Smooth muscle cell (in vitro differentiated cells): ENCODE measurements around the gene TMC7. TPM values are rescaled to one million over a fixed set of nuclear protein-coding genes. Genes with fewer than 3 reads are reported as not detected.

ENCODE experiments used
- DNase-seq: peaks from one replicate; lab custom pipeline; 2025; ENCODE audit not compliant: unreplicated experiment; lab: John Stamatoyannopoulos, UW
- H2AFZ ChIP-seq: fragments of 200-600 bp; sonication (generic); 2 replicates; pipeline ENCODE4 v1.6.0; 2016; ENCODE audit warnings: antibody characterized with exemption, low read depth, mild to moderate bottlenecking
- H3F3A ChIP-seq: fragments of 200-600 bp; sonication (generic); 2 replicates; pipeline ENCODE4 v1.6.0; 2017; ENCODE audit warnings: antibody characterized with exemption, low read depth
- H3K27ac ChIP-seq: fragments of 200-600 bp; sonication (generic); 2 replicates; pipeline ENCODE4 v1.5.1; 2016; ENCODE audit warnings: low read depth, mild to moderate bottlenecking
- H3K27me3 ChIP-seq: fragments of 200-600 bp; sonication (generic); 2 replicates; pipeline ENCODE4 v1.6.1; 2016; ENCODE audit warnings: low read depth, mild to moderate bottlenecking
- H3K36me3 ChIP-seq: fragments of 200-600 bp; sonication (generic); 2 replicates; pipeline ENCODE4 v1.5.1; 2016; ENCODE audit warnings: low read depth
- H3K4me1 ChIP-seq: fragments of 200-600 bp; sonication (generic); 2 replicates; pipeline ENCODE4 v1.5.1; 2016; ENCODE audit warnings: low read depth
- H3K4me2 ChIP-seq: fragments of 200-600 bp; sonication (generic); 2 replicates; pipeline ENCODE4 v1.6.0; 2016; ENCODE audit warnings: mild to moderate bottlenecking
- H3K4me3 ChIP-seq: fragments of 200-600 bp; sonication (generic); 2 replicates; pipeline ENCODE4 v1.5.1; 2016; ENCODE audit warnings: mild to moderate bottlenecking
- H3K79me2 ChIP-seq: fragments of 200-600 bp; sonication (generic); 2 replicates; pipeline ENCODE4 v1.6.0; 2016; ENCODE audit warnings: low read depth, mild to moderate bottlenecking
- H3K9ac ChIP-seq: fragments of 200-600 bp; sonication (generic); 2 replicates; pipeline ENCODE4 v1.6.0; 2016; ENCODE audit warnings: low read depth
- H3K9me3 ChIP-seq: fragments of 200-600 bp; sonication (generic); replicated peaks from 2 replicates; pipeline ENCODE4 v1.5.1; 2016; ENCODE audit warnings: low read depth
- H4K20me1 ChIP-seq: fragments of 200-600 bp; sonication (generic); 2 replicates; pipeline ENCODE4 v1.6.0; 2016; ENCODE audit warnings: low read depth
- CTCF ChIP-seq: fragments of 200-600 bp; sonication (generic); IDR thresholded peaks from 2 replicates; pipeline ENCODE4 v1.5.1; 2017; ENCODE audit warnings: borderline replicate concordance, mild to moderate bottlenecking, antibody characterized with exemption; ENCODE audit not compliant: insufficient read depth, poor library complexity, severe bottlenecking
- WGBS: methylation state at CpG from one replicate; pipeline ENCODE4 v1.1.7; 2016; ENCODE audit warnings: low lambda C conversion rate; 5-methylcytosine and 5-hydroxymethylcytosine counted together
- polyA plus RNA-seq: library from polyadenylated mRNA; unstranded; fragments of >200 nt; fragmentation: Nextera tagmentation; extraction: Ambion mirVana; gene quantifications from 2 replicates; pipeline ENCODE4 v1.2.1, GENCODE V29; 2016
- total RNA-seq: library from RNA; depleted of rRNA; stranded (reverse); fragments of >200 nt; gene quantifications from 2 replicates; pipeline ENCODE4 v1.2.3, GENCODE V29; 2014

The TMC7 gene
- total and polyA plus RNA-seq, 2 experiments from 2014 or later = 0.54 to 1.7 TPM

- H3K27me3 ChIP-seq = no peaks in the 10 kb centered on the region
- no peak for TF ChIP-seq CTCF
- H3F3A ChIP-seq = no peaks in the 10 kb centered on the region
- H3K79me2 ChIP-seq = no peaks in the 10 kb centered on the region
- 67% methylated on average over 7 of the region's 7 CpGs for WGBS
- no peak overlapping the region for H3K27ac ChIP-seq
- H3K9me3 ChIP-seq = no peaks in the 10 kb centered on the region
- no peak for DNase-seq
- no peaks in the 10 kb centered on the region for H3K36me3 ChIP-seq
- no peak overlapping the region for H2AFZ ChIP-seq
- no peak overlapping the region for H3K4me3 ChIP-seq
- H4K20me1 ChIP-seq = no peaks in the 10 kb centered on the region
- no peaks in the 10 kb centered on the region for H3K4me1 ChIP-seq
- no peak overlapping the region for H3K9ac ChIP-seq
- H3K4me2 ChIP-seq = no peak overlapping the region
Measured at GRCh38 chr16:18945233-18945632, 38.5 kb upstream of the TMC7 start.

- no peak for TF ChIP-seq CTCF
- H3K9ac ChIP-seq = no peak overlapping the region
- DNase-seq = no peak
- H3F3A ChIP-seq = no peaks in the 10 kb centered on the region
- H3K79me2 ChIP-seq = no peaks in the 10 kb centered on the region
- no peaks in the 10 kb centered on the region for H3K27me3 ChIP-seq
- H2AFZ ChIP-seq = no peak overlapping the region
- no peak overlapping the region for H3K4me3 ChIP-seq
- H3K27ac ChIP-seq = no peak overlapping the region
- no peaks in the 10 kb centered on the region for H4K20me1 ChIP-seq
- no peaks in the 10 kb centered on the region for H3K4me1 ChIP-seq
- 88% methylated on average over 9 of the region's 9 CpGs for WGBS
- no peak overlapping the region for H3K4me2 ChIP-seq
- no peaks in the 10 kb centered on the region for H3K9me3 ChIP-seq
- no peaks in the 10 kb centered on the region for H3K36me3 ChIP-seq
Measured at GRCh38 chr16:18948372-18949020, 35.2 kb upstream of the TMC7 start.

GRCh38 chr16:18950469-18951185 lies 33.1 kb upstream of the TMC7 start:
- no peak for DNase-seq
- no peaks in the 10 kb centered on the region for H3K9me3 ChIP-seq
- H3K36me3 ChIP-seq = no peaks in the 10 kb centered on the region
- no peak overlapping the region for H3K9ac ChIP-seq
- WGBS = 92% methylated on average over 11 of the region's 11 CpGs
- no peaks in the 10 kb centered on the region for H3F3A ChIP-seq
- no peaks in the 10 kb centered on the region for H4K20me1 ChIP-seq
- no peaks in the 10 kb centered on the region for H3K4me1 ChIP-seq
- H2AFZ ChIP-seq = no peak overlapping the region
- no peaks in the 10 kb centered on the region for H3K79me2 ChIP-seq
- no peak for TF ChIP-seq CTCF
- H3K4me2 ChIP-seq = no peak overlapping the region
- no peak overlapping the region for H3K27ac ChIP-seq
- no peak overlapping the region for H3K4me3 ChIP-seq
- no peaks in the 10 kb centered on the region for H3K27me3 ChIP-seq

GRCh38 chr16:18953547-18953946 lies 30.2 kb upstream of the TMC7 start:
- H3K27ac ChIP-seq = no peak overlapping the region

More at GRCh38 chr16:18953547-18953946, 30.2 kb upstream of the TMC7 start:
- Histone ChIP-seq H2AFZ (no peak overlapping the region), H3K27me3 (no peaks in the 10 kb centered on the region), H3K9me3 (no peaks in the 10 kb centered on the region), H4K20me1 (no peaks in the 10 kb centered on the region), H3K4me1 (no peaks in the 10 kb centered on the region), H3K9ac (no peak overlapping the region), H3K36me3 (no peaks in the 10 kb centered on the region), H3K4me3 (no peak overlapping the region), H3F3A (no peaks in the 10 kb centered on the region), H3K79me2 (no peaks in the 10 kb centered on the region), H3K4me2 (no peak overlapping the region)
- TF ChIP-seq CTCF = no peak
- no peak for DNase-seq
